Right lobe of liver (tissue), 4 donors: ENCODE results near the gene FBXO44.

Experiments used
- CTCF ChIP-seq, 4 donors: fragments of 200-600 bp in 3 of 4; fragments of 450-650 bp in 1 of 4; IDR thresholded peaks; one replicate each; pipeline versions ENCODE4 v1.5.1 to v1.8.0; 2016 to 2022; ENCODE audit warnings: antibody characterized with exemption in 4 of 4, mild to moderate bottlenecking in 2 of 4
- POLR2A ChIP-seq: fragments of 450-650 bp; IDR thresholded peaks from one replicate; pipeline ENCODE4 v1.6.1; 2017; ENCODE audit warnings: antibody characterized with exemption, mild to moderate bottlenecking
- donor health status: DM: no; HTN: no; CAD: no.
- donor health status: DM: no; HTN: no; CAD: no.
- donor health status: DM: no; HTN: yes; CAD: no.

GRCh38 chr1:11712285-11712684, 57.6 kb downstream of the FBXO44 start:
- TF ChIP-seq POLR2A = no peak
- no peak for TF ChIP-seq CTCF (IDR thresholded peaks at IDR 0.05)
